SU-DHL-6 (cell line): ENCODE measurements around the gene LGALS4.

Experiments
- CTCF ChIP-seq: fragments of 200-600 bp; sonication (generic); IDR thresholded peaks from one replicate; pipeline ENCODE4 v1.5.1; 2017; ENCODE audit warnings: antibody characterized with exemption, mild to moderate bottlenecking, low read length, moderate library complexity; ENCODE audit not compliant: insufficient read depth, poor library complexity, severe bottlenecking
- EZH2phosphoT487 ChIP-seq: fragments of 200-600 bp; sonication (generic), shearing (Covaris generic); conservative IDR thresholded peaks from 2 replicates; pipeline ENCODE4 v1.6.1; 2018; ENCODE audit warnings: mild to moderate bottlenecking, antibody characterized with exemption, low read length, moderate library complexity, mixed read lengths

- no peak for TF ChIP-seq CTCF
- no peak for TF ChIP-seq EZH2phosphoT487
Observed at GRCh38 chr19:38846097-38846496, 33.4 kb upstream of the LGALS4 start.
